ENCODE results near the gene ZNF846.

GRCh38 chr19:9791552-9792205 is 23.1 kb upstream of the ZNF846 start:
- TF ChIP-seq POLR2A (IDR thresholded peaks at IDR 0.05) (peak in 1 of 2 donors; percentile 56), CTCF (IDR thresholded peaks at IDR 0.05) (no peak), POLR2AphosphoS5 (IDR thresholded peaks at IDR 0.05) (peak; percentile 33 to 75 (median 50)), EP300 (IDR thresholded peaks at IDR 0.05) (no peak)

Measured in sigmoid colon (tissue), 4 donors.